Omental fat pad (tissue), 4 donors: Measurements from ENCODE around the gene KDM5C. TPM values are rescaled to one million over a fixed set of nuclear protein-coding genes. Genes with fewer than 3 reads are reported as not detected.

Experiments
- ATAC-seq: fragments of 150-250 bp; one replicate; pipeline ENCODE4 v1.9.1; 2016; ENCODE audit warnings: mild to moderate bottlenecking, moderate library complexity; ENCODE audit not compliant: low FRiP score
- DNase-seq: peaks from one replicate; pipeline ENCODE4 v3.0.0-alpha.2; 2019; ENCODE audit warnings: low spot score
- CTCF ChIP-seq, 3 donors: fragments of 450-650 bp; IDR thresholded peaks; one replicate each; pipeline ENCODE4 v1.5.1; 2016 to 2017; ENCODE audit warnings: antibody characterized with exemption in 3 of 3, mild to moderate bottlenecking in 3 of 3, moderate library complexity in 2 of 3
- total RNA-seq, 4 donors: library from RNA; depleted of rRNA; stranded (reverse); fragments of >200 nt; gene quantifications; one replicate each; pipeline ENCODE4 v1.1.0, GENCODE V29; 2016

Gene KDM5C
- total RNA-seq, 4 donors from 2014 or later = 74.9 to 101 (median 93.1) TPM

GRCh38 chrX:53250556-53250955 is 25.5 kb upstream of the KDM5C start:
- ATAC-seq = no peak
- DNase-seq = no peak
- no peak for TF ChIP-seq CTCF (IDR thresholded peaks at IDR 0.05)

DNA sequence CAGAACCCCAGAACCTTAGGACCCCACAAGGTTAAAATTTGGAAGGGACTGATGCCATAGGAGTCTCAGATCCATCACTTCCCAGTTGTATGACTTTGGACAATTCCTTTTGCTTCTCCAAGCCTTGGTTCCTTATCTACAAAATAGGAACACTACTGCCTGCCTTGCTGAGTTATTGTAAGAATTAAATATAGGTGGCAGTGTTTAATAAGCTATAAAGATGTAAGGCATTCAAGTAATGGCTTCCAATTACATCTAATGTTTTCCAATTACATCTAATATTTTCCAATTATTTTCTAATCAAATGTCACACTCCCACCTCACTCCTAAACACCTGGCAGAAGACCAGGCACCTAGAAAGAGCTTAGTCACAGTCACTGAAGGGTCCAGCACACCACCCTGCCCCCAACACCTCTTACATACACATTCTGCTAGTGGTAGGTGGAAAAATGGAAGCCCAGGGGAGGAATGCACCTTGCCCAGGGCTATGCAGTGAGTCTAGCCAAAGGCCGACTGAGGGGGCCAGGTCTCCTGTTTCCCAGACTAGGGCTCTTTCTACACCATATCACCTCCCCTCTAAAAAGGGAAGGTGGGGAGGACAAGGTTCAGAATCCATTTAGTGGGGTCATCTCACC is 24.5 kb upstream of the KDM5C start:
- ATAC-seq (no peak), DNase-seq (no peak)
- TF ChIP-seq CTCF (IDR thresholded peaks at IDR 0.05) = no peak

- DNase-seq (no peak), ATAC-seq (no peak)
- no peak for TF ChIP-seq CTCF (IDR thresholded peaks at IDR 0.05)
Observed at GRCh38 chrX:53247928-53248327, 22.9 kb upstream of the KDM5C start.

GRCh38 chrX:53246231-53246630 is 21.2 kb upstream of the KDM5C start:
- TF ChIP-seq CTCF (IDR thresholded peaks at IDR 0.05) = no peak
- no peak for DNase-seq
- ATAC-seq = no peak

DNA sequence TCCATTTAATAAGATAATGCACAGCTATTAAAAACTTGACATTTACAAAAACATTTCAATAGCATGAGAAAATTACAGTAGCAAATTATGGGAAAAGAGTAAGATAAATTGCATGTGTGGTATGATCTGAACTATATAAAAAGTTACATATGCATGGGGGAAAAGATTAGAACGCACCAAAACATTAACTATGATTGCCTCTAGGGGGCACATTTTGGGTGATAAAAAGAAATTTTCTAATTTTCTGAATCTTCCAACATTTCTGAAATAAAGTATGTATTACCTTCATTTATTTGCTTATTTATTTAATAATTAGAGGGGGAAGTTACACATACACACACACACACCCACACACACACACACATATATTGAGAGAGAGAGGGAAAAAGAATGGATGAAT is 19.6 kb upstream of the KDM5C start:
- no peak for DNase-seq
- no peak for TF ChIP-seq CTCF (IDR thresholded peaks at IDR 0.05)
- ATAC-seq = no peak

- DNase-seq (no peak), ATAC-seq (no peak)
- no peak for TF ChIP-seq CTCF (IDR thresholded peaks at IDR 0.05)
Observed at GRCh38 chrX:53242310-53242709, 17.3 kb upstream of the KDM5C start.

DNA sequence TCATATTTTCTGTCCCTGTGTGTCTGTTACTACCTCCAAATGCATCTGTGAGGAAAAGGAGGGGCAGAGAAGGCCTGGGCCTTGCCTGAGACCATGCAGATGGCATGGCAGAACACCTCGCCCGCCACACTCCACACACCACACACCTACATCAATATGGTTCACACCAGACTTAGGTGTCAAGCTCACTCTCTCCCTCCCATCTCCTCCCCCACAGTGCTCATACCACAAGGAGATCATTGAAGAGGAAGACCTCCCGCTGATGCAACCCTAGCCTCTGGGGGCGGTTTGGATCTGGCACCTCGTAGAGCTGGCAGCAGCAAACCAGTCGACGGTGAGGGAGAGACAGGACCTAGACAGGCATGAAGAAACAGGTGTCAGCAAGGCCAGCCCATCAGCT is 16.6 kb upstream of the KDM5C start:
- ATAC-seq (no peak), DNase-seq (no peak)
- TF ChIP-seq CTCF (IDR thresholded peaks at IDR 0.05) = no peak
